ENCODE data around the gene TMEM171. TPM values are rescaled to one million over a fixed set of nuclear protein-coding genes. Genes with fewer than 3 reads are reported as not detected.

TMEM171 gene
- polyA plus RNA-seq, 3 donors, result 5.2 to 7.8 (median 7.2) TPM

DNA sequence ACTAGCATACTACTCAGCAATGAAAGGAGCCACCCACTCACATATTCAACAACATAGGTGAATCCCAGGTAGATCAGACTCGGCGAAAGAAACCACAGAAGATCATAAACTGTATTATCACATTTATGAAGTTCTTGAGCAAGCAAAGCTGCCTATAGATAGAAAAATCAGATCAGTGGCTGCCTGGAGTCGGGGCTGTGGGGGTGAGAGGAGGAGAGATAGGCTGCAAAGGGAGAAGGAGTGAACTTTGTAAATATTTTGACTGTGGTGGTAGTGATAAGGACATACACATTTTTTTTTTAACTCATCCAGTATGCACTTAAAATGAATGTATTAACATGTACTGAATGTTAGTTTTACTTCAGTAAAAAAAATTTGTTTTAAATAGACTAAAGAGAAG lies 29.2 kb downstream of the TMEM171 start:
- no peak for DNase-seq

DNA sequence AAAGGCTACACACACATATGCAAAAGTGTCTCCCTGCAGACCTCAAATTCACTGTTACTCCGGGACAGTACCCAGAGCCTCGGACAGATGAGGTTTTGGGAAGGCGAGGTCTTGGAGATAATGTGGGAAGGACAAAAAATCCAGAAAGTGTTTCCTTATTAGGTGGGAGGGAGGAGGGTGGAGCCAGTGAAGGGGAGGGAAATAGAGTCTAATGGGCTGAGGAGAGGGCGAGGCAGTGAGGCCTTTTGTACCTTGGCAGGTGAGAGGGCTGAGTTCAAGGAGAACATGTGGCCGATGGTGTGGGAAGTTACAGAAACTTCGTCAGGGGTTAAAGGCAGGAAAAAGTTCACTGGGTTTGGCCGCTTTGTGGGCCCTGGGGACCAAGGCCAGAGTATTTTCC lies 30.5 kb downstream of the TMEM171 start:
- DNase-seq, result no peak

DNA sequence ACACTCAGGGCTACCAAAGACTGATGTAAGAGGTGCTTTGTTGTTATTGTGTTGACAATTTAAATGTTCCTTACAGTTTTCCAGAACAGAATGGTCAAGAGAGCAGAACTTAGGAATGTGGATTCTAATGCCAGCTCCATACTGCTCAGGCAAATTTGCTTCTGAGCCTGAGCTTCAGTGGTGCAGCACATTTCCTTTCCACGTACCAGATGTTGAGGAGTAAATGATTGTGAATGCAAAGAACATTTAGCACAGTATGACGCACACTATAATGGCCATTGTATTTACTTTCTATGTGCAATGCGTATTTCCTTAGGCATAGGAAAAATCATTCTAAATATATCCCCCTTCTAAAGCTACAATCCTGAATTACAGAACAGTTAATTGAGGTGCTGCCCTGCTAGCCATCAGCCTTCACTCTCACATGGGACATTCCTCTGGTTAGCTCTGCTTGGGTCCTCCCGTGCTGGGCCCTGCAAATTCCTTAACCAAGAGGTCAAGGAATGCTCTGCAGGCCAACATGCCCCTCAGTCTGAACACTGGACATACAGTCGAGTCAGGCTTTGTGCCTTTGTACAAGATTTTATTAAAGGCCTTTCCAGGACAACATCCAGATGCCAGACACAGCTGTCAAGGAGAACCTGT lies 31.5 kb downstream of the TMEM171 start:
- DNase-seq, result no peak

DNA sequence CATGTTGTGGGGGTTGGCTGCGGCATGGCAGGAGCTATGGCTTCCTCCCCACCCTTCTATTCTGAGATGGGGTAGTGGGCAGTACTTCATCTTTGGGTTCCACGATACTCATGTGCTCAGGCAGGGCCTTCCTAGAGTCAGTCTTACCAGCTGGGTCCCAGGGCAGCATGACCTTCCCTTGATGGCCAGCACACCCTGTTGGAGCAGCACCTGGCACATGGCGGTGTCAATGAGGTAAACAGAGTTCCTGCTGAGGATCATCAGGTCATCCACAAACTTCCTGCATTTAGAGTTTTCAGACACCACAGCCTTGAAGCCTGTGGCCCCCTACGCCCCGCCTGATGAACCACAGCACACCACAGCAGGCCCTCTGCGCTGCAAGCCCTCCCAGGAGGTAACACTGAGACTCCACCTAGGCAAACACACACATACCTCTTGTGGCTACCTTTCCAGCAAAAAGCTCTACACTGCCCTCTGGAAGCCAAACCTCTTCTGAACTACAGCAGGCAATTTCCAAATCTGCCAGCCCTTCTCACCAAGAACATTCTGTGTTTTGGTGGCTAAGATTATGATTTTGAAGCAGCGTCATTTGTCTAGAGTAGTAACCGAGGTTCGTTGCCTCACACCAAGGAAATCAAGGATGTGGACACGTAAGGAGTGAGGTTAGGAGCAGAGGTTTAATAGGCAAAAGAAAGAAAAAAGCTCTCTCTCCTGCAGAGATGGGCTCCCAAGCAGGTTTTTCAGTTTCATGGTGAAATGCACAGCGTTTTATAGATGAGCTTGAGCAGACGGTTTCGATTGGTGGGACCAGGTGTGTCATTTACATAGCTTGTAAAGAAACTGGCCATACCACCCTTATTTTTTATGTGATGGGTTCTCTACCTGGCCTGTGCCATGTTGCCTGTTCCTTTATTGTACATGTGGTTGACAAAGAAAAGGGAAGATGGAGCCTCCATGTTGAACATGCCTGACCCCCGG lies 32.3 kb downstream of the TMEM171 start:
- DNase-seq, result no peak

DNA sequence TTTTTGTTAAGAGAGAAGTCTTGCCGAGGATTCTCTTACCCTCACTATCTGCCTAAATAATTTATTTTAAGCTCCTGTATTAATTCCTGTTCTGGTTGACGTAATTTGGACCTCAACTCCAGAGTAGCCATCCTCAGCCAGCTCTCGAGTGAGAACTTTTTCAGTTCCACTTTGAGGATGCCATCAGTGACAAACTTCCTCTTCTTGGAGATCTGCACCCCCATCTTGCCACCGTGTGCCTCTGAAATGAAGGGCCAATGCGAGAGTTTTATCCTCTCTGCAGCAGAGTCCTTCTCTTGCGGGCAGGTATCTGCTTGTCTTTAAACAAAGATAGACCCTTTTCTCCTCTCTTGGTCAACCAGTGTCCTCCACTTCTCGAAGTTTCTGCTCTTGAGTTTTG lies 33.1 kb downstream of the TMEM171 start:
- DNase-seq, result no peak

DNA sequence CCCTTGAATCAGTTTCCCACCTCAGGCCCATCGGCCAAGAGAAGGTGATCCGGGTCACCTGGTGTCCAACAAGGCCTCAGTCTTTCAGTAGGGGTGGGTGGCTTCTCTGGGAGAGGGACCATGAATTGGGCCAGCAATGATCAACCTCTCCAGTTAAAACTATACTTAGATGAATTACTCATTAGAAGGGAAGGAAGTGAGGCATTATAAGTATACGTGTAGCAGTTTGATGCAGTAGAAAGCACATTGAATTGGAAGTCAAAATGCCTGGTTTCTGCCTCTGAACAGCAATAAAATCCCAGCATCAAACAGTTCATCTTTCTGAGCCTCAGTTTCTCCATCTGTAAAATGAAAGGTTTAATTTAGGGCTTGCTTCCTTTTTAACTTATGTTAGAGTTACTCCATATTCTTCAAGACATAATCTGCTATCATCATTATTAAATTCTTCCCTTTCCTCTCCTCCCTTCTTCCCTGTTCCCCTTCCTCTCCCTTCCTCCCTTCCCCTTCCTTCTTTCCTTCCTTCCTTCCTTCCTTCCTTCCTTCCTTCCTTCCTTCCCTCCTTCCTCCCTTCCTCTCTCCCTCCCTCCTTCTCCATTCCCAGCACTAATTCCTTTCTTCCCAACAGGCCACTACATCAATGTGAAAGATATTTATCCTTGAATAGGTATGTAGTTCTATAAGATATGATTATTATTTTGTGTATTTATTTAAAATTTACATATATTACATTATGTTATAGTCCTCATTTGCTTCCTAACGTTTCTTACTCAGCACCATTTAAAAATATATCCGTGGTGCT lies 34.0 kb downstream of the TMEM171 start:
- no peak for DNase-seq

DNA sequence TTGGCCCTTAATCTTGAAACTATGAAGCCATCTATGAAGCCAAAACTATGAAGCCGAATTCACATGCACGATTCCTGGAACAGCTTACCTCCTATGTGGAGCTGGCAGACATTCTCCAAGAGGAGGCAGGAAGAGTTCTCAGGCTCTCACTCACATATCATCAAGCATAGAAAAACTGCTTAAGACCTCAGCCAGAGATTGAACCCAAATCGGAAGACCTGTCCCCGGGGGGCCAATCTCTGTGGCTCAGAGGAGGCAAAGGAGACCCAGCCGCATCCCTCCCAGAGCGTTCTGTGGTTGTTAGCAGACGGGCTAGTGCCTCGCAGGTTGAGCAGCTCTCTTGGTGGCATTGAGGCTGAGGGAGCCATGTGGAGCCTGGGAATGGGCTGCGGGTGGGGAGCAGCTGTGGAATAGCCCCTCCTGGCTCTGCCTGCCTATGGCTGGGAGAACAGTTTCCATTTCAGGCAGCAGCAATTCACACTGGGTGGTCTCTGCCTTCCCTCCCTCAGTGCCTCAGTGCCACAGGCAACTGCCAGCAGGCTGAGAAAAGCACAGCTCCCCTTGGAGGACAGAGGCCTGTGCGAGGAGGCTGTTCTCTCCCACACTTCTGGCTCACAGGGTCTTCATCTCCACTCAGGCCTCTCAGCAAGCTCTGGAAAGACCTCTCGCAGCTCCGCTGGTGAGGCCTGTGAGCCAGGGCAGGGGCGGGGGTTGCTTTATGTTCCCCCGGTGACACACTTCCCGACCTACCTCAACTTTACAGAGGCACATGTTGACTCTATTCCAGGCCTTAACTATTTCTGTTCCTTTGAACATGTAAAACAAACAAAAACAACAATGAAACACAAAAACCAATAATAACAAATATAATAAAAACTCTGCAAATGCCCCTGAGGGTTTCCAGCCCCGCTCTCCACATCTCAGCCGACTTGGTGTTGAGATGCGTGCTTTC lies 35.2 kb downstream of the TMEM171 start:
- no peak for DNase-seq

DNA sequence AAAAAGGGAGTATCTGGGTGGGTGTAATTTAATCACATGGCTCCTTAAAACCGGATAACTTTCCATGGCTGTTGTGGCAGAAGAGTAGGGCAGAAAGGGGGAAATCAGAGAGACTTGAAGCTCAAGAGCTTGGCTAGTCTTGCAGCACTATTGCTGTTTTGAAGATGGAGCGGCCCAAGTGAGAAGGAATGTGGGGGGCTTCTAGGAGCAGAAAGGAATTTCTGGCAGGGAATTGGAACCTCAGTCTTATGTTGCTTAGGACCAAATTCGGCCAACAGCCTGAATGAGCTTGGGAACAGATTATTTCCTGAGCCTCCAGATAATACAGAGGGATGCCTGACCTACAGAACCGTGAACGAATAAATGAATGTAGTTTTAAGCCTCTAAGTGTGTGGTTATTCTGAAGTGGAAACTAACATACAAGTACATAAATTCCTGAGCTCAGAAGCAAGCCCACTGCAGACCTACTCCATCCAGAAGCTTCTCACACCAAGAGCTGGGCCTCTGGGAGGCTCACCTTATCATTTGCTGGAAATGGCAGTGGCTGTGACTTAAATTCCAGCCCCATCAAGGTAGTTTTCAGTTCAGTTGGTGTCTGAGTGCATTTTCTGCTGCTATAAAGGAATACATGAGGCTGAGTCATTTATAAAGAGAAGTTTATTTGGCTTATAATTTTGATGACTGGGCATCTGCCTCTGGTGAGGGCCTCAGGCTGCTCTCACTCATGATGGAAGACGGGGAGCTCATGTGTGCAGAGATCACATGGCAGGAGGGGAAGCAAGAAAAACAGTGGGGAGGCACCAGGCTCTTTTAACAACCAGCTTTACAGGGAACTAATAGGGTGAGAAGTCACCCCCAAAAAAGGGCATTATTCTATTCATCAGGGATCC lies 37.3 kb downstream of the TMEM171 start:
- DNase-seq, result no peak

DNA sequence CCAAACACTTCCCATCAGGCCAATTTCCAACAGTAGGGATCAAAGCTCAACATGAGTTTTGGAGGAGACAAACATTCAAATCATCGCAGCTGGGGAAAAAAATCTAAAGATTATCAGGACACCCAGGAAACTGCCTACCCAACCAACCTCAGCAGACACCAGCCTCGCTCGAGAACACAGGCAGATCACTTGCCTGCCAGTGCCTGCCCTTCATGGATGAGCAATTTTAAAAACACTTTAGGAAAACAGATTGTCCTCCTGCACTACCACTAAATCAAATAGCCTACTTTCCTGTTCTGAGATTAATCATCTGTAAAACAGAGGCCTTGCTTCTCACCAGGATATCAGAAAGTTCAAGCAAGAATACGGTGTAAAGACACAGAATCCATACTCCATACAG lies 37.9 kb downstream of the TMEM171 start:
- DNase-seq, result peak; percentile 77

DNA sequence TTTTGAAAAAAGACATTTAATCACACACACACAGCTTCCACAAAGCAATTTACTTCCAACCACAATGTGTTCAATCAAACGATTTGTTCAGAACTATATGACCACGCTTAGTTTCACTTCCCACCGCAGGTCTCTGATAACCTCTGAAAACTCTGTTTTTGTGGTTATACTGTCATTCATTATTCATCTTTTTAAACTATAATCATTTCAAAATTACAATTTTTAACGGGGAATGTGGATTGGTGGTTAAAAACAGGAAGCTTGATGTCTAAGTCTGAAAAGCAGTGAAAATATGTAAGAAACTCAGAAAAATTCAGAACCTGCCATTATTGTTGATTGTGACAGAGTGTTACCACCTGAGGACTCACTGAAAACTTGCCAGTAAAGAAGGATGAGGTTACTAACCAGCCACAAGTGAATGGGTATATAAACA lies 39.9 kb downstream of the TMEM171 start:
- DNase-seq, result no peak

DNA sequence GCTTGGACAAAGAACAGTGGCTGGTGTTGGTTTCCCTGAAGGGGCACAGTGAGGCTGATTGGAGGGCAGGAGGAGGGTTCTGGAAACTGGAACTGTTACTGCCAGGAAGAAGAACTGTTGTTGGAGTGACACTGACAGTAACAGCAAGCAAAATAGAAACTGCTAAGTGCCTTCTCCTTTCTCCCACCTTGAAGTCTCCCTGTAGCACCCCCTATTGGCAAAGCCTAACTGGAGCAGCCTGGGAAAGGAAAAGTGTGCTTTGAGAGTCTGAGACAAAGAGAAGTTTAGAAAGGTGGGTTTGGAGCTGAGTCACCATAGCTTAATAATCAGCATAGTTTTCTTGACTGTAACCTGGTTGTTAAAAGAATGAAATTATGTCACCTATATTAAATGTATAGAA lies 50.1 kb downstream of the TMEM171 start:
- no peak for DNase-seq

DNA sequence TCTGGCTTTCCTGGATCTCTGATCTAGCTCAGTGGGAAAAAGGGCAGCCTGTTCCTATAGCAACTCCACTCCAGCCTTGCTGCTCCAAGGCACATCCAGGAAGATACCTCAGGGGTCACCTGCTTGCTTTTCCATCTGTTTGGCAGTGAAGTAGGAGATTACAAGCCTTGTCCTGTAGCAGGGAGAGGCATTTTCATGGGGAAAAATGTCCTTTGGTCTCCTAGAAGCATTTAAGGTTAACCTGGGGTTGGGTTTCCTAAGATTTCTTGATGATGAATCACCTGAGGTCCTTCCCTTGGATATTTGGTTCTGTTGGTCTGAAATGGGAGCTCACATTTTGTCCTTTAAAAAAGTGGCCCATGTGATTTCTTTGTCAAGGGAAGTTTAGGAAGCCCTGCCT lies 51.1 kb downstream of the TMEM171 start:
- DNase-seq, result no peak

DNA sequence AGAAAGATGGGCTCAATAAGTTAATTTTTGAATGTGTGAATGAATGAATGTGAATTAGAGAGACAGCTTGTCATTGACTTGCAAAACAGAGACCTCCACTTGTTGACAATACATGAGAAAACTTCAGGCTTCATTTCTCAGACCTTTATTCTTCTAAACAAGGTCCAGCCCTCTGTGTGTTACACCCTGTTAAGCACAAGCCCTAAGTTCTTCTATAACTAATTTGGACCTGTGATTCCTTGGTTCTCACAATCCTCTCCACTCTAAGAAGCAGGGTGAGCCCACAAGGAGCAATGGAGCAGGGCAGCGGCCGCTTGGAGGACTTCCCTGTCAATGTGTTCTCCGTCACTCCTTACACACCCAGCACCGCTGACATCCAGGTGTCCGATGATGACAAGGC lies 52.6 kb downstream of the TMEM171 start, which contains the start of gene TMEM174:
TSS of gene TMEM174 (plus strand) at position 243 of the 400 bp plus-strand sequence. CDS start at position 294, 51 bp downstream.
- no peak for DNase-seq

DNA sequence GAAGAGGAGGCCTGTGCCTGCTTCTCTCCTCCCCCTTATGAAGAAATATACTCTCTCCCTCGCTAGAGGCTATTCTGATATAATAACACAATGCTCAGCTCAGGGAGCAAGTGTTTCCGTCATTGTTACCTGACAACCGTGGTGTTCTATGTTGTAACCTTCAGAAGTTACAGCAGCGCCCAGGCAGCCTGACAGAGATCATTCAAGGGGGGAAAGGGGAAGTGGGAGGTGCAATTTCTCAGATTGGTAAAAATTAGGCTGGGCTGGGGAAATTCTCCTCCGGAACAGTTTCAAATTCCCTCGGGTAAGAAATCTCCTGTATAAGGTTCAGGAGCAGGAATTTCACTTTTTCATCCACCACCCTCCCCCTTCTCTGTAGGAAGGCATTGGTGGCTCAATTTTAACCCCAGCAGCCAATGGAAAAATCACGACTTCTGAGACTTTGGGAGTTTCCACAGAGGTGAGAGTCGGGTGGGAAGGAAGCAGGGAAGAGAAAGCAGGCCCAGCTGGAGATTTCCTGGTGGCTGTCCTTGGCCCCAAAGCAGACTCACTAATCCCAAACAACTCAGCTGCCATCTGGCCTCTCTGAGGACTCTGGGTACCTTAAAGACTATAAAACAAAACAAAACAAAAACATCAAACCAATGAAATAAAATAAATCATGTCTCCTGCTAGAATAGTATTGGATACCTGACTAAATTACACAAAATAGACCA lies 53.9 kb downstream of the TMEM171 start:
- DNase-seq, result no peak

DNA sequence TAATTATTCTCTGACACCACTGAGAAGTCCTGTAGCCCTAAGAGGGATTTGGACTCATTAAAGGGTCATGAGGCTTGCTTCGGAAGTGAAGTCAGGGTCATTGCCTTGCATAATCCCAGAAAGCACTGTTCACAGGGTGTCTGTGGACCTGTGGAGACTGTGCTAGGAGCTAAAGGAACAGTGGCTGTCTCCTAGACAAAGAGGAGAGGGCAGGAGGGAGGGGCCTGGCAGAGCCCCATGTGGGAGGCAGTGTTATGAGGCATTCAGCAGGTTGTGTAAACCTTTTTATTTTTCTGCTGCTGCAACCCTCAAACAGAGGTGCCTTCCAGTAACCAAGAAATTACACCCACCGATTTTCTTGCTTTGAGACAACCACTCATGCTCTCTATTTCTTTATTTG lies 55.9 kb downstream of the TMEM171 start:
- DNase-seq, result no peak

DNA sequence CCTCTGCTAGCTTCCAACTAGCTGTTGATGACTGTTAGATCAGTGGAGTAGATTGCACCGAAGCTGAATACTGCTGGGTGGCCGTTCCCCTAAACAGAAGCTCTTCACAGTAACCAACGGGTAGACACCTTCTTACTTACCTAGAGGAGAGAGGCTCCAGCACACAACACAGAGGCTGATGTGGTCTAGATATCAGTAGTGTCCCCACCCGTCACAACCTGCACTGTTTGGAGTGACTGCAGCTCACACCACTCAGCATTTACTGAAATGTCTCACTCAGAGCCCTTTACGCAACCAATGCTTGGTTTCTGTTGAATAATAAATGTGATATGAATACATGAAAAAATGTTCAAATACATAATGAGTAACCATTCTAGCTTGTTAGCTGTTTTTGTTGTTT lies 57.9 kb downstream of the TMEM171 start:
- DNase-seq, result no peak

DNA sequence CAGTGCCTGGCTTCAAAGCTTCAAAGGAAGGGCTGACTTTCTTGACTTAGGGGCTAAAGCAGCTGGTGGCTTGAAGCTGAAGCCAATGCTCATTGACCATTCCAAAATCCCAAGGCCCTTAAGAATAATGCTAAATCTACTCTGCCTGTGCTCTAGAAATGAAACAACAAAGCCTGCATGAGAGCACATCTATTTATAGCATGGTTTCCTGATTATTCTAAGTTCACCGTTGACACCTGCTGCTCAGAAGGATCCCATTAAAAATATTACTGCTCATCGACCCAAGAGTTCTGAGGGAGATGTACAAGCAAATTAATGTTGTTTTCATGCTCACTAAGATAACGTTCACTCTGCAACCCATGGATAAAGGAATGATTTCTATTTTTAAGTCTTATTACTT lies 59.4 kb downstream of the TMEM171 start:
- DNase-seq, result no peak

DNA sequence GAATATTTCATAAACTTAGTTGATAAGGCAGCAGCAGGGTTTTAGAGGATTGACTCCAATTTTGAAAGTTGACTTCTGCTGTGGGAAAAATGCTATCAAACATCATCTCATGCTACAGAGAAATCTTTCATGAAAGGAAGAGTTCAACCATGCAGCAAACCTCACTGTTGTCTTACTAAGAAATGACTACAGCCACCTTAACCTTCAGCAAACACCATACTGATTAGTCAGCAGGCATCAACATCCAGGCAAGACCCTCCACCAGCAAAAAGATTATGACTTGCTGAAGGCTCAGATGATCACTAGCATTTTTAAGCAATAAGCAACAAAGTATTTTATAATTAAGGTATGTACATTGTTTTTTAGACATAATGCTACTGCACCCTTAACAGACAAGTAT lies 60.2 kb downstream of the TMEM171 start:
- DNase-seq, result no peak
